ENCODE results near the gene FAM120AOS.

Gene FAM120AOS

DNA sequence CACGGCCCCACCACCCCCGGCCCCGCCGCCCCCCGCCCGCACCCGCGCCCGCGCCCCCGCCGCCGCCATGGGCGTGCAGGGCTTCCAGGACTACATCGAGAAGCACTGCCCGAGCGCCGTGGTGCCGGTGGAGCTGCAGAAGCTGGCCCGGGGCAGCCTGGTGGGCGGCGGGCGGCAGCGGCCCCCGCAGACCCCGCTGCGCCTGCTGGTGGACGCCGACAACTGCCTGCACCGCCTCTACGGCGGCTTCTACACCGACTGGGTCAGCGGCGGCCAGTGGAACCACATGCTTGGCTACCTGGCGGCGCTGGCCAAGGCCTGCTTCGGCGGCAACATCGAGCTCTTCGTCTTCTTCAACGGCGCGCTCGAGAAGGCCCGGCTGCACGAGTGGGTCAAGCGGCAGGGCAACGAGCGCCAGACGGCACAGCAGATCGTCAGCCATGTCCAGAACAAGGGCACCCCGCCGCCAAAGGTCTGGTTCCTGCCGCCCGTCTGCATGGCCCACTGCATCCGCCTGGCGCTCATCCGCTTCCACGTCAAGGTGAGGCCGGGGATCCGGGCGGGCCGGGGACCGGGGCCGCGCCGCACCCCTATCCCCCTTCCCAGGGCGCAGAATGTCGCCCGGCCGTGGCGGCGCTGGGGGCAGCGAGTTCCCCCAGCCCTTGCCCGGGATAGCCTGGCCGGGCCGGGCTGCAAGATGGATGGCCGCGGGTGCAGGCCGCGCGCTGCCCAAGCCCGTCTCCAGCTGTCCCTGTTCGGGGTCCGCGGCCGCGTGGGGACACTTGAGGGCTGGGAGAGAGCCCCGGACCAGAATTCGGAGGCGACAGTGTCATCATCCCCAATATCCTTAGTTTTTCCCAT lies 1.3 kb downstream of the FAM120AOS start (continued):
- TF ChIP-seq ZNF830 (tag by site-specific recombination; IDR thresholded peaks at IDR 0.05; ENCODE audit: low read depth) (no peak), PRDM10 (tag by site-specific recombination; IDR thresholded peaks at IDR 0.05) (no peak), PATZ1 (tag by site-specific recombination; IDR thresholded peaks at IDR 0.05) (no peak), ZNF211 (tag by site-specific recombination; IDR thresholded peaks at IDR 0.05; ENCODE audit: low read depth) (no peak), ZNF394 (tag by site-specific recombination; IDR thresholded peaks at IDR 0.05; ENCODE audit: borderline replicate concordance) (no peak), PRDM1 (tag by site-specific recombination; IDR thresholded peaks at IDR 0.05) (no peak), ZNF610 (tag by site-specific recombination; IDR thresholded peaks at IDR 0.05; ENCODE audit: borderline replicate concordance) (no peak), ZNF391 (tag by site-specific recombination; IDR thresholded peaks at IDR 0.05; ENCODE audit: borderline replicate concordance, low read depth) (no peak), KLF16 (tag by site-specific recombination; IDR thresholded peaks at IDR 0.05) (no peak), ZNF776 (tag by site-specific recombination; IDR thresholded peaks at IDR 0.05; ENCODE audit: borderline replicate concordance) (no peak), ZNF571 (tag by site-specific recombination; IDR thresholded peaks at IDR 0.05) (no peak), ZNF600 (tag by site-specific recombination; IDR thresholded peaks at IDR 0.05) (peak; percentile 66), ZNF768 (tag by site-specific recombination; IDR thresholded peaks at IDR 0.05) (no peak), ZNF433 (tag by site-specific recombination; IDR thresholded peaks at IDR 0.05; ENCODE audit: low read depth) (no peak), ZNF561 (tag by site-specific recombination; IDR thresholded peaks at IDR 0.05; ENCODE audit: borderline replicate concordance) (no peak), ZBTB7A (tag by site-specific recombination; IDR thresholded peaks at IDR 0.05; ENCODE audit: low read depth) (no peak), ZNF529 (tag by site-specific recombination; IDR thresholded peaks at IDR 0.05; ENCODE audit: insufficient replicate concordance) (no peak), ZNF518A (tag by site-specific recombination; conservative IDR thresholded peaks at IDR 0.05; ENCODE audit: low read depth) (no peak), ZNF747 (tag by site-specific recombination; IDR thresholded peaks at IDR 0.05) (no peak), ZNF16 (tag by site-specific recombination; IDR thresholded peaks at IDR 0.05; ENCODE audit: low read depth) (no peak), SALL2 (tag by site-specific recombination; IDR thresholded peaks at IDR 0.05; ENCODE audit: borderline replicate concordance) (no peak), ZNF660 (tag by site-specific recombination; IDR thresholded peaks at IDR 0.05) (no peak)
- TF ChIP-seq, protein P1, sequence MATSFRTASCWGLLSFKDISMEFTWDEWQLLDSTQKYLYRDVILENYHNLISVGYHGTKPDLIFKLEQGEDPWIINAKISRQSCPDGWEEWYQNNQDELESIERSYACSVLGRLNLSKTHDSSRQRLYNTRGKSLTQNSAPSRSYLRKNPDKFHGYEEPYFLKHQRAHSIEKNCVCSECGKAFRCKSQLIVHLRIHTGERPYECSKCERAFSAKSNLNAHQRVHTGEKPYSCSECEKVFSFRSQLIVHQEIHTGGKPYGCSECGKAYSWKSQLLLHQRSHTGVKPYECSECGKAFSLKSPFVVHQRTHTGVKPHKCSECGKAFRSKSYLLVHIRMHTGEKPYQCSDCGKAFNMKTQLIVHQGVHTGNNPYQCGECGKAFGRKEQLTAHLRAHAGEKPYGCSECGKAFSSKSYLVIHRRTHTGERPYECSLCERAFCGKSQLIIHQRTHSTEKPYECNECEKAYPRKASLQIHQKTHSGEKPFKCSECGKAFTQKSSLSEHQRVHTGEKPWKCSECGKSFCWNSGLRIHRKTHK (tag by site-specific recombination; IDR thresholded peaks at IDR 0.05): no peak
- TF ChIP-seq, protein P2, sequence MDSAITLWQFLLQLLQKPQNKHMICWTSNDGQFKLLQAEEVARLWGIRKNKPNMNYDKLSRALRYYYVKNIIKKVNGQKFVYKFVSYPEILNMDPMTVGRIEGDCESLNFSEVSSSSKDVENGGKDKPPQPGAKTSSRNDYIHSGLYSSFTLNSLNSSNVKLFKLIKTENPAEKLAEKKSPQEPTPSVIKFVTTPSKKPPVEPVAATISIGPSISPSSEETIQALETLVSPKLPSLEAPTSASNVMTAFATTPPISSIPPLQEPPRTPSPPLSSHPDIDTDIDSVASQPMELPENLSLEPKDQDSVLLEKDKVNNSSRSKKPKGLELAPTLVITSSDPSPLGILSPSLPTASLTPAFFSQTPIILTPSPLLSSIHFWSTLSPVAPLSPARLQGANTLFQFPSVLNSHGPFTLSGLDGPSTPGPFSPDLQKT (IDR thresholded peaks at IDR 0.05; ENCODE audit: borderline replicate concordance, low read depth, low read length): no peak

Measured in HEK293 (cell line).